ENCODE data around the gene SYTL2. TPM values are rescaled to one million over a fixed set of nuclear protein-coding genes. Genes with fewer than 3 reads are reported as not detected.
"Not testable (repeated sequence)": the region's sequence is repeated elsewhere in the genome, so short reads cannot be mapped to it uniquely, and the experiment has no call there.

Gene SYTL2
- total and polyA plus RNA-seq, 5 experiments from 2014 or later: 11.8 to 32.7 (median 26.0) TPM

GRCh38 chr11:85844439-85845123, 33.6 kb upstream of the SYTL2 start:
- Mint-ChIP-seq H3K4me1 (peaks cover 0 to 3% (median 0%) of the 10 kb centered on the region in 4 donors), H3K27me3 (no peaks in the 10 kb centered on the region), H3K27ac (no peak overlapping the region), H3K36me3 (no peaks in the 10 kb centered on the region), H3K4me3 (no peak overlapping the region), H3K9me3 (peaks cover 0 to 3% (median 0%) of the 10 kb centered on the region in 9 donors)
- ATAC-seq (no peak), DNase-seq (no peak)
- POLR2A ChIA-PET: no interaction called here

DNA sequence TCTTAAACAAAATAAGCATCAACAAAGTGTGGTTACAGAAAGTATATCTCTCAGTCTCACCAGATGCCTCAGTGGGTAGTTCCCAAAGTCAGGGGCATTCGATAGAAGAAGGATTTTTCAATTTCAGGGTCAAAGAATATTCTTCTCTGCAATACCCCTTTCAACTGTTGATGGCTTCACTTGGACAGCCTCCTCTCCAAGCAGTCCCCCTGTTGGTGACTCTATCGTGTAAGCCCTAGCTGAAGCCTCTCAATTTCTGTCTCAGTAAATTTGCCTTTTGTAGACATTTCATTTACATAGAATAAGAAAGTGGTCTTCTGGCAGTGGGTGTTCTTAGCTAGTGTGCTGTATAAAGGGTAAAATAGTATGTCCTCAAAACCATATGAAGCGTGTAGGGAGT, 33.0 kb upstream of the SYTL2 start:
- POLR2A ChIA-PET: no interaction called here
- Mint-ChIP-seq H3K27me3 (no peaks in the 10 kb centered on the region), H3K4me3 (no peak overlapping the region), H3K36me3 (no peaks in the 10 kb centered on the region), H3K4me1 (peaks cover 0 to 5% (median 0%) of the 10 kb centered on the region in 4 donors), H3K9me3 (peaks cover 0 to 3% (median 0%) of the 10 kb centered on the region in 9 donors), H3K27ac (no peak overlapping the region)
- ATAC-seq (no peak), DNase-seq (no peak)

GRCh38 chr11:85840932-85841331, 30.0 kb upstream of the SYTL2 start:
- H3K27me3 Mint-ChIP-seq, H3K27ac Mint-ChIP-seq, ATAC-seq, DNase-seq, H3K9me3 Mint-ChIP-seq, H3K4me1 Mint-ChIP-seq, H3K36me3 Mint-ChIP-seq, H3K4me3 Mint-ChIP-seq, POLR2A ChIA-PET: not testable (repeated sequence)

GRCh38 chr11:85835729-85836128, 24.8 kb upstream of the SYTL2 start:
- Mint-ChIP-seq H3K27ac (no peak overlapping the region), H3K4me3 (no peak overlapping the region), H3K4me1 (peaks cover 0 to 4% (median 0%) of the 10 kb centered on the region in 4 donors), H3K27me3 (no peaks in the 10 kb centered on the region), H3K36me3 (peaks cover 0 to 11% (median 4%) of the 10 kb centered on the region in 3 donors), H3K9me3 (peaks cover 0 to 12% (median 9%) of the 10 kb centered on the region in 9 donors)
- DNase-seq (no peak), ATAC-seq (no peak)
- POLR2A ChIA-PET: no interaction called here

GRCh38 chr11:85835263-85835662, 24.3 kb upstream of the SYTL2 start:
- ATAC-seq (no peak), DNase-seq (no peak)
- POLR2A ChIA-PET: interaction anchor here (0.6 kb wide), 1 partner anchor 198 kb away, joined by 3 read pairs; no protein-coding TSS in a partner anchor
- H3K36me3 Mint-ChIP-seq: peaks cover 0 to 11% (median 4%) of the 10 kb centered on the region in 3 donors
- peaks cover 0 to 3% (median 0%) of the 10 kb centered on the region in 4 donors for H3K4me1 Mint-ChIP-seq
- peaks cover 0 to 12% (median 9%) of the 10 kb centered on the region in 9 donors for H3K9me3 Mint-ChIP-seq
- no peaks in the 10 kb centered on the region for H3K27me3 Mint-ChIP-seq
- H3K27ac Mint-ChIP-seq: no peak overlapping the region
- no peak overlapping the region for H3K4me3 Mint-ChIP-seq

DNA sequence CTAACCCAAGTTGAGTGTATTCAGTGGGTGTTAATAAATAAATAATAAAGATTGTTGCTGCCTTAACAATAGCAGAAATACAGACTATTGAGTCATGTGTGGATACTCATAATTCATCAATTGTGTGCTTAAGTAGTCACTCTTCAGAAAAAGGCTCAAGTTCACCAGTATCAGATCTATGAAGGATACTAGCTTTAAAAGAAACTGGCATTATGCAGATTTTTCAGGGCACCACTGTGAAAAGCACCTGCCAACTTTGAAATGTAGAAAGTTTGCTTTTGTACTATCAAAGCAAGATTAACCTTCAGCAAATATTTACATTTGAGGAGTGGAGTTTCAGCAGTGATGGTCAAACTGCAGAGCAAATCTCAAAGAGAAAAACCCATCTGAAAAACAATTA, 20.1 kb upstream of the SYTL2 start:
- POLR2A ChIA-PET: no interaction called here
- Mint-ChIP-seq H3K9me3 (peaks cover 0 to 9% (median 6%) of the 10 kb centered on the region in 9 donors), H3K27me3 (no peaks in the 10 kb centered on the region), H3K4me1 (peaks cover 12 to 27% (median 18%) of the 10 kb centered on the region in 4 donors), H3K27ac (peak overlapping the region in 1 of 10 donors; percentile 58), H3K36me3 (peaks cover 0 to 8% (median 2%) of the 10 kb centered on the region in 3 donors), H3K4me3 (no peak overlapping the region)
- ATAC-seq (no peak), DNase-seq (no peak)

DNA sequence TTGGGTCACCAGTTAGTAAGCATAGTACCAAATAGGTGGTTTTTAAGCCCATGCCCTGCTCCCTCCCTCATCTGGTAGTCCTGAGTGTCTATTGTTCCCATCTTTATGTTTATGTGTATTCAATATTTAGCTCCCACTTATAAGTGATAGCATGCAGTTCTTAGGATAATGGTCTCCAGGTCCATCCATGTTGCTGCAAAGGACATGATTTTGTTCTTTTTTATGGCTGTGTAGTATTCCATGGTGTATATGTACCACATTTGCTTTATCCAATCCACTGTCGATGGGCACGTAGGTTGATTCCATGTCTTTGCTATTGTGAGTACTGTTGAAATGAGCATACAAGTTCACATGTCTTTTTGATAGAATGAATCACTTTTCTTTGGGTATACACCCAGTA, 18.2 kb upstream of the SYTL2 start:
- POLR2A ChIA-PET: no interaction called here
- Mint-ChIP-seq H3K27ac (peak overlapping the region in 6 of 10 donors; percentile 29 to 79 (median 59)), H3K27me3 (no peaks in the 10 kb centered on the region), H3K4me1 (peaks cover 21 to 44% (median 36%) of the 10 kb centered on the region in 4 donors), H3K9me3 (peaks cover 0 to 3% (median 0%) of the 10 kb centered on the region in 9 donors), H3K36me3 (no peaks in the 10 kb centered on the region), H3K4me3 (no peak overlapping the region)
- no peak for DNase-seq
- no peak for ATAC-seq

- peak overlapping the region in 9 of 10 donors; percentile 15 to 82 (median 58) for H3K27ac Mint-ChIP-seq
- H3K36me3 Mint-ChIP-seq: no peaks in the 10 kb centered on the region
- no peaks in the 10 kb centered on the region for H3K27me3 Mint-ChIP-seq
- ATAC-seq (no peak), DNase-seq (no peak)
- peak overlapping the region in 1 of 10 donors; percentile 1 for H3K4me3 Mint-ChIP-seq
- peaks cover 0 to under 1% (median 0%) of the 10 kb centered on the region in 9 donors for H3K9me3 Mint-ChIP-seq
- H3K4me1 Mint-ChIP-seq: peaks cover 25 to 49% (median 41%) of the 10 kb centered on the region in 4 donors
- POLR2A ChIA-PET: interaction anchor here (0.6 kb wide), 1 partner anchor 129 kb away, joined by 6 read pairs; no protein-coding TSS in a partner anchor
Measured at GRCh38 chr11:85828640-85828978, 17.7 kb upstream of the SYTL2 start.

GRCh38 chr11:85827748-85828639, 17.1 kb upstream of the SYTL2 start:
- no peaks in the 10 kb centered on the region for H3K36me3 Mint-ChIP-seq
- POLR2A ChIA-PET: interaction anchor here (0.6 to 0.7 kb wide), 2 partner anchors 128 to 165 kb away, joined by 3 to 6 read pairs; no protein-coding TSS in a partner anchor
- peak in 6 of 10 donors; percentile 10 to 74 (median 54) for DNase-seq
- peak; percentile 21 to 34 for ATAC-seq
- H3K4me3 Mint-ChIP-seq: peak overlapping the region in 4 of 10 donors; percentile 14 to 65 (median 32)
- no peaks in the 10 kb centered on the region for H3K27me3 Mint-ChIP-seq
- no peaks in the 10 kb centered on the region for H3K9me3 Mint-ChIP-seq
- H3K4me1 Mint-ChIP-seq: peaks cover 25 to 55% (median 47%) of the 10 kb centered on the region in 4 donors
- peak overlapping the region; percentile 64 to 95 (median 92) for H3K27ac Mint-ChIP-seq

DNA sequence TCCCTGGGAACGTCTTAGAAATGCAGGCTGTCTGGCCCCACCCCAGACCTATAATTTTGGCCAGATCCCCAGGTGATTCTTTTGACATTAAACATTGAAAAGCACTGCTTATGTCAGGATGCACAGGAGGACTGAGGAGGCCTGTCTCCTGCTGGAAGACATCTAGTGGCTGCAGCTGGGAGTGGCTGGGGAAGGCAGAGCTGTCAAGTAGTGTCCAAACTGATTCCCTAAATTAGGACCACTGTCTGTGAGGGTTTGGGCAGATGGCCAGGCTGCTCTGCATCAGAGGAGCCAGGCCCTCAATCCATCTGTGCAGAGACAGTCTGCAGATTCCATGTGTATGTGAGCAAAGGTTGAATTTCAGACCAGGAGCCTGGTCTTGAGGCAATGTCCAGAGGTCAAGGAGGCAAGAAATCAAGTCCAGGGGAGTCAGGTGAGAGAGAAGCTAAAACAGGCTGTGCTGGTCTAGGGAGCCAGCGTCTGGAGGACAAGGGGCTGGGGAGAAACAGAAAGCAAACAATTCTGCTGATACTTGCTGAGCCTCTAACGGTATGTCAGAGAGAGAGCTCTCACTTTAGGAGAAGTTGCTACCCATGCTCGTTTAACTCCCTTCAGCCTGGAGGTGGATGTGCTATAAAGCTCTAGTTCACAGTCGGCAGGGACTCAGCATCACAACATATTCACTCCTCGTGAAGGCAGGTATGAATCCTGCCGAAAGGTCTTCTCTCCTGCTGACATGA, 15.3 kb upstream of the SYTL2 start:
- Mint-ChIP-seq H3K36me3 (no peaks in the 10 kb centered on the region), H3K4me1 (peaks cover 28 to 69% (median 64%) of the 10 kb centered on the region in 4 donors), H3K27me3 (no peaks in the 10 kb centered on the region), H3K9me3 (no peaks in the 10 kb centered on the region), H3K27ac (peak overlapping the region; percentile 29 to 95 (median 88)), H3K4me3 (peak overlapping the region in 7 of 10 donors; percentile 2 to 58 (median 31))
- DNase-seq (peak in 3 of 10 donors; percentile 29 to 37 (median 30)), ATAC-seq (no peak)
- POLR2A ChIA-PET: interaction anchor here (0.9 to 3.3 kb wide), 4 partner anchors 8 to 162 kb away, joined by 4 to 14 read pairs (median 10); partner anchors contain the start of gene SYTL2

DNA sequence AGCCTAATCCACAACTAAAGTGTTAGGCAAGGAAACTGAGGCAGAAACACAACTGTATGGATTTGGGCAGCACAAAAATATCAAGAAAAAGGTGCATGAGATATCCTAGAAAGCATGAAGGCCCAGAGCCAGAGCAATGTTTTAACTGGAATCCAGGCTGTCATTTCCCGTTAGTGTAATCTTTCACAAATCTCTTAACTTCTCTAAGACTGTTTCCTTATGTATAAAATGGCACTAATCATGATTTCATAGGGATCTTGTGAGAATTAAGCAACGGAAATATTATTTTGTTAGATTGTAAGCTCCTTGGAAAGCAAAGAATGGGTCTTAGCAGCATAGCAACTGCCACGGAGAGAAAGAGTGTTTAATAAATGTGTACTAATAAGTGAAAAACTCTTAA, 14.7 kb upstream of the SYTL2 start:
- H3K27ac Mint-ChIP-seq: peak overlapping the region; percentile 29 to 95 (median 88)
- no peak for ATAC-seq
- H3K27me3 Mint-ChIP-seq: no peaks in the 10 kb centered on the region
- H3K4me1 Mint-ChIP-seq: peaks cover 30 to 71% (median 67%) of the 10 kb centered on the region in 4 donors
- no peak overlapping the region for H3K4me3 Mint-ChIP-seq
- H3K9me3 Mint-ChIP-seq: no peaks in the 10 kb centered on the region
- POLR2A ChIA-PET: interaction anchor here (1.4 to 3.3 kb wide), 3 partner anchors 9 to 73 kb away, joined by 4 to 14 read pairs (median 13); partner anchors contain the start of gene SYTL2
- DNase-seq: no peak
- no peaks in the 10 kb centered on the region for H3K36me3 Mint-ChIP-seq

DNA sequence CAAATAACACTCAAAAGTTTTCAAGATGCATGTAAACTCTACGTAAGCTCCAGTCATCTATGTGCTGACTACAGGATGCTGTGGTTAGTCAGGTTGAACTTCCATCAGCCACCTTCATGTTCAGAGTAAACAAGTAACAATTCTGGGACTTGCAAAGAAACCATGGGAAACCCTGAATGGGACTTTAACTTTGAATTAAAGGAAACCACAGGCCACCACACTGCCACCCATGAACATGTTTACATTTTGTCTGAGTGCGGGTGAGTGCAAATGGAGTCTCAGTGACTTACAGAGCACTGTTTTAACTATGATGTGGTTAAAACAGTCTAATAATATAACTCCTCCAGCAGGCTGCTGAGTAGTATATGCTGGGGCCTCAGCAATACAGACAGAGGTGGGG, 12.9 kb upstream of the SYTL2 start:
- no peaks in the 10 kb centered on the region for H3K27me3 Mint-ChIP-seq
- DNase-seq (peak; percentile 22 to 96 (median 84)), ATAC-seq (peak; percentile 84 to 87)
- H3K36me3 Mint-ChIP-seq: no peaks in the 10 kb centered on the region
- H3K9me3 Mint-ChIP-seq: no peaks in the 10 kb centered on the region
- POLR2A ChIA-PET: interaction anchor here (0.6 to 3.3 kb wide), 11 partner anchors 13 to 421 kb away, joined by 3 to 13 read pairs (median 3); partner anchors contain the start of genes CCDC83, EED, PICALM and SYTL2
- peak overlapping the region; percentile 69 to 99 (median 96) for H3K27ac Mint-ChIP-seq
- peak overlapping the region; percentile 19 to 85 (median 76) for H3K4me3 Mint-ChIP-seq
- H3K4me1 Mint-ChIP-seq: peaks cover 30 to 71% (median 67%) of the 10 kb centered on the region in 4 donors
